Measurements from ENCODE around the gene SMAD3.

DNA sequence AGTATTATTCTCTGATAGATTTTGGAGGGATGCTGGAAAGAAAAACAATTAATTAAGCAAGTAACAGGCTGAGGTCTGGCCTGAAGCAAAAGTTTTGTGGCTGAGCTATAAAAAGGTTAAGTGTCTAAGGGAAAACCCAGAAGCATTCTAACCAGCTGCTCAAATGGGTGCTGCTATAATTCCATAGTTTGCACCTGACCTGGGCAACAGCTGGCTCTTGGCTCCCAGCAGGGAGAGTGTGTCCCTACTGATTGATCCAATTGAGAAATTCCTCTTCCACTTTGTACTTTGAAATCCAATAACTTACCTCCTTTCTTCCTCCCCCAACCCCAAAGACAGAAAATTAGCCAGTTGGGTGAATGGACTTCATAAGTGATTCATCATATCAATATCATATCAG, 27.7 kb upstream of the SMAD3 start:
- TF ChIP-seq CTCF (conservative IDR thresholded peaks at IDR 0.05; ENCODE audit: low read depth, low read length) = no peak
- no peak for TF ChIP-seq CEBPB (IDR thresholded peaks at IDR 0.05; ENCODE audit: low read depth, low read length)
- no peak for TF ChIP-seq SMC3 (IDR thresholded peaks at IDR 0.05; ENCODE audit: low read depth, low read length)
